Measurements from ENCODE around the gene SLC37A2. TPM values are rescaled to one million over a fixed set of nuclear protein-coding genes. Genes with fewer than 3 reads are reported as not detected.

Gene SLC37A2
- total RNA-seq, 1 donor from 2014 or later, result 8.2 TPM

DNA sequence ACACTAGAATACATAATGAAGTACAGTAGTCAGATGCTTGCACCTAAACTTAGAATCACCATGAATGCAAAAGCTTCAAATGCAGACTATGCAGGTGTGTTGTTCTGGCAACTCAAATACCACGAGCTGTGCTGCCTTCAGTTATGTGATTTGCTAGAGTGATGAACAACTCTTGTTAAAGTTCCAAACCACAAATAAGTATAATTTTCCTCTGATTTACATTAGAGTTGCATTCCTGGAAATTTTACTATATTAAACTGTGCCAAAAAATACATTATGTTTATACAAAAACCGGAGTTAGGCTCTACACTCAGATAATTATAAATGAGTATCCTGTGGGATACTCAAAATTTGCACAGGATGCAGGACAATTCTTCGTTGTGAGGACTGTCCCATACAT lies 45.4 kb downstream of the SLC37A2 start:
- no peak for DNase-seq (ENCODE audit: low spot score)

- no peak for DNase-seq (ENCODE audit: low spot score)
Measured at GRCh38 chr11:125110506-125110905, 47.4 kb downstream of the SLC37A2 start.

DNA sequence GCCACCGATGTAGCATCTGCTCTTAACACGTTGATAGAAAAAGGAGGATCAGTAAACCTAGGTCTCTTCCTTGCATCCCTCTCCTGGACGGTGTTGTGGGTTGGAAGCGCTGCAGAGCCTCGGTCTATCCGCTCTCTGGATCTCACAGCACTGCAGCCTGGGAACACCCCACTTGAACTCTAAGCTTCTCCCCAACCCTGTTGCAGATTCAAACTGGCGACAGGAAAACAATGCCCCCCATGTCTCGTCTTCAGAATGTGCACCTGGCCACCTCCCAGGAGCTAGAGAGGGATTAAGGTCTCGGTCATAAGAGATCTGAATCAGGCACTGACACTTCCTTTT lies 47.9 kb downstream of the SLC37A2 start:
- DNase-seq (ENCODE audit: low spot score), result no peak

- DNase-seq (ENCODE audit: low spot score), result peak; percentile 99
Measured at GRCh38 chr11:125111343-125112207, 48.5 kb downstream of the SLC37A2 start, which contains the start of gene TMEM218. TSS of gene TMEM218 (minus strand) at chr11:125111626. CDS start at chr11:125102241, 9,385 bp downstream.

DNA sequence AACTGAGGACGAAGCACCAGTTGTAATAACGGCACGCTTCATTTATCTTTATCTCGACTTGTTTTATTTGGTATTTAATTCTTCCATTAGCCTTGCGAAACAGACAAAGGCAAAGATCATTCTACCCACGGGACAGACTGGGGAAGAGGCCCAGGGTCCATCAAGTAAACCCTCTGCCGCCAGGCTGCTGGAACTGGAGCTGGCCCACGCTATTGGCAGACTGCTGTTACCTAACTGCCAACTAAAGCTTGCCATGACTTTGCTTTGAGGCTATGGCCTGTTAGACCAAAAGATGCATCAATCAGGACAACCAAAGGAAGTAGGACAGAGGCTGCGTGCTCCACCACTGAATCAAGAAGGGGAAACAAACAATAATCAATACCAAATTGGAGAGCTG lies 49.1 kb downstream of the SLC37A2 start:
- DNase-seq (ENCODE audit: low spot score), result no peak

GRCh38 chr11:125114518-125114917 lies 51.4 kb downstream of the SLC37A2 start:
- DNase-seq (ENCODE audit: low spot score), result no peak

- no peak for DNase-seq (ENCODE audit: low spot score)
Measured at GRCh38 chr11:125117429-125117828, 54.3 kb downstream of the SLC37A2 start.

DNA sequence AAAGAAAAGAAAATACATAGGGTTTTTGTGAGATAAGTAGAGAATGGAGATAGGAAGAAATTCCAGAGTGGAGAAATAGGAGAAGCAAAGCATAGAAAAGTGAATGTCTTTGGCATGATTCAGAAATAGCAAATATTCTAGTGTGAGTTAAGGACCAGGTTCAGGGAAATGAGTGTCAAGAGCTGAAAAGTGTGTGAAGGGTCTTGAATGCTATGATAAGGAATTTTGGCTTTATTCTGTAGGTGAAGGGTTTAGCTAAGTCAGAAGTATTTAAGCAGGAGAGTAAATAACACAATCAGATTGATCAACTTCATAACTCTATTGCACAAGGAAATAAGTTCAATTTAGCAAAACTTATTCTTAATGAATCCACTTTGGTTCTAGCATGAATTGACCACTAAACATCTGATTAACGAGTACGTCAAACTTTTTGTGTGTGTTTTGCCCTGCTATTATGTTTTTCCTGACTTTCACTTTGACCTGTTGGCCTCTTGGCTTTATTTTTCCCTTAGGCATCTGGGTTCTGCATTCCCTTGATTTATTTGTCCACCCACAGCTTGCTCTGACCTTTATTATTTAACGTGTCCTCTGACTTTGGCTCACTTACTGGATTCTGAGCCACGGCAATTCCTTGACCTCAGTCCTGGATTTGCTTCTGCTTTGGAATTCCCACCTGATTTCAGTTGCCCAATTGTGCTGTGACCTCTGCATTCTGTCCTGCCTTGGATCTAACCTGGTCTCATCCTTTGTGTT lies 60.3 kb downstream of the SLC37A2 start:
- no peak for DNase-seq (ENCODE audit: low spot score)

DNA sequence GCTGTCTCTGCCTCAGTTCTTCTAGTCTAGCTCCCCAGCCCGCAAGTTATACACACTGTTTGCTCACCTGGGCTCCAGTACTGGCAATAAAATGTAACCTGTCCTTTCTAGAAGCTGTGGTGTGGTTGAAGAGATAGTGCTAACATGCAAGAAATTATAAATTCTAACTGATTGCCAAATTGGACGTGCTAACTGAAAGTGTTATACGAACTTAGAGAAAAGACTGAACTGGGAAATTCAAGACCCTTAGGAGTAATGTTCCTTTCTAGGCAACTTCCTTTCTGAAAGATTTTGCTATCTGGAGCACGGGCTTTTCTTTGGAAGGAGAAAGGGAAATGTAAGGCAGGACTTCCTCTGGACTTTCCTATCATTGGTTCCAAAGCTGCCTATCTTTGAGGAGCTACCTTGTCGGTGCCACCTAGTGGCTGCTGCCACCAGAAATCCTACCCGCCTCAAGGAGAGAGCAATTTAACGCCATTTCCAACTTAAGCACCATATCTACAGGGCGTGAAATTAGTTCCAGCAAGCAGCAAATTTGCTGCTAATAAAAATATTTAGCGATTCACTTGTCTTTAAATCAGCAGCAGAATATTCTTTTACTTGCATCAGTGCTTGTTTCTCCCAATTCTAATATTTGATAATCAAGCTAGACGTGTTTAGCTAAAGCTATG lies 61.0 kb downstream of the SLC37A2 start:
- DNase-seq (ENCODE audit: low spot score), result peak; percentile 66

- peak; percentile 87 for DNase-seq (ENCODE audit: low spot score)
Measured at GRCh38 chr11:125124618-125124992, 61.5 kb downstream of the SLC37A2 start.

DNA sequence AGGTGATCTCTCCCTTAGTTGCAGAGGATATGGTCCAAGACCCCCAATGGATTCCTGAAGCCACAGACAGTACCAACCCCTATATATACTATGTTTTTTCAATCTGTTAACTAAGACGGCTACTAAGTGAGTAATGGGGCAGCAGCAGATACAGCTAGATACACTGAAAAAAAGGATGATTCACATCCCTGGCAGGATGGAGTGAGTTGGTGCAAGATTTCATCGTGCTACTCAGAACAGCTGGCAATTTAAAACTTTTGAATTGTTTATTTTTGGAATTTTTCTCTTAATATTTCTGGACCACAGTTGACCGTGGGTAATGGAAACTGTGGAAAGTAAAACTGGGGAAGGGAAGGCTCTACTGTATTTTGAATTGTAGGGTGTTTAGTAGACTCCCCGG lies 65.3 kb downstream of the SLC37A2 start:
- DNase-seq (ENCODE audit: low spot score), result no peak

DNA sequence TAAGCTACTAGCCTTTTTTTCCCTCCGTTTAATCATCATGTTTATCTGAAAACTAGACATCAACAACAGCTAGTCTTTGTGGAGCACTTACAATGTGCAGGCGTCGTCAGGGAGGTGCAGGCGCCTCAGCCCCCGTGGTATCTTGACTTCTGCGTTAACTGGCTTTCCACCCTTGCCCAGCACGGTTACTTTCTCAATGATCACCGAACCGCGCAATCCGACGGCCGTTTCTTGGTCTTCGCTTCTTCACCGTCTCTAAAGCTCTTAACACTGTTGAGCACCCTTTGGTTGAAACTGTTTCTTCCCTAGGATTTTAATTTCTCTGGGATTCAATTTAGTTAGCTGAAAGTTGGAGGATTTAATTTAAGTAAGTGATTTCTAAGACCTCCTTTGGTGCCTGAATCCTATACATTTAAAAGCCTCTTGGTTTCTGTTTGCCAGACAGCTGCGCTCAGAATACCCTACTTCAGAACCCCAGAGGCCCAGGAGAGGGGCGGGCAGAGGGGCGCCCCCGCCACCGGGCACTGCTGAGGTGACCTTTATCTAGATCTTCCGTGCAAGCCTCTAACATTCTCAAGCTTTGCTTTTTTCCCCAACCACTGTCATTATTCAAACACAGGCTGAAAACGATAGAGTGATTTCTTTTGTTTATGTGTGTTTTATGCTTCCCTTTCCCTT lies 66.3 kb downstream of the SLC37A2 start:
- no peak for DNase-seq (ENCODE audit: low spot score)

- no peak for DNase-seq (ENCODE audit: low spot score)
Measured at GRCh38 chr11:125132071-125132470, 69.0 kb downstream of the SLC37A2 start.

- DNase-seq (ENCODE audit: low spot score), result no peak
Measured at GRCh38 chr11:125132596-125132995, 69.5 kb downstream of the SLC37A2 start.

DNA sequence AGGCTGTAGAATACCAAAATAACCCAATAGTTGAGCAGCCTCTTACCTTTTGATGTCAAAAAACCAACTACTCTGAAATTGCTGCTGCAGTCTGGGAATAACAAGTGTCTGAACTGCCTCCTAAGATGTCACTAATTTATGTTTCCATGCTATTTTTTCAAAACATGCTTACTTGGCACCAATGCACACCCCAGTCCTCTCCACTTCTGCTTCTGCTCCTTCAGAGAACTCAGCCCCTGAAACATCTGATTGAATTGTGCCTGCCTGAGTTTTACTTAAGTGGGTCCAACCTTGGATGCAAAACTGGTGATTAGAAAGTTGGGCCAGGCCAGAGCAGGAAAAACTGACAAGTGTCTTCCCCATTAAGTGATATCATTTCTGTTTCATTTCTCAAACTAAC lies 72.9 kb downstream of the SLC37A2 start:
- DNase-seq (ENCODE audit: low spot score), result no peak

DNA sequence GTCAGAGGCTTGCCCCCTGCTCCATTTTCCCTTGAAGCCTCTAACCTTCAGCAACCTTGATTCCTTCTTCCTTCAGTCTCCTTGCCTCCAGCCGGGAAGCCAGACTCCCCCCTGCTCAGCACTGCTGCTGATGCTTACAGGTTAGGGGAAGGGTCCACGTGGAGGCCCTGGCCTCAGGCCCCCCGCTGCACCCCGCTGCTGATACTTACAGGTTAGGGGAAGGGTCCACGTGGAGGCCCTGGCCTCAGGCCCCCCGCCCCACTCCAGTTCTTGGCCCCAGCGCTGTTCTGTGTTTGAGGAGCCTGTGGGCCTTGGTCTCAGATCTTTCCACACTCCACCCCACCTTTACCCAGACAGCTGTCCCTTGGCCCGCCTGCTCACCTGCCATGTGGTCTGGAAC lies 75.9 kb downstream of the SLC37A2 start:
- DNase-seq (ENCODE audit: low spot score), result no peak

- no peak for DNase-seq (ENCODE audit: low spot score)
Measured at GRCh38 chr11:125139778-125140177, 76.7 kb downstream of the SLC37A2 start.

Other genes with a start within 250 kb of the SLC37A2 start
- gene ROBO3, start 197.9 kb upstream of the SLC37A2 start, total RNA-seq (ENCODE audit: insufficient read depth, low replicate concordance), result 17.3 TPM
- 13.0 TPM for gene ROBO4, start 165.4 kb upstream of the SLC37A2 start, total RNA-seq (ENCODE audit: insufficient read depth, low replicate concordance)
- gene HEPN1, start 144.1 kb upstream of the SLC37A2 start, total RNA-seq (ENCODE audit: insufficient read depth, low replicate concordance), result not detected
- 1.9 TPM for gene HEPACAM, start 127.3 kb upstream of the SLC37A2 start, total RNA-seq (ENCODE audit: insufficient read depth, low replicate concordance)
- 8.7 TPM for gene CCDC15, start 109.1 kb upstream of the SLC37A2 start, total RNA-seq (ENCODE audit: insufficient read depth, low replicate concordance)
- 48.6 TPM for gene TMEM218, start 48.3 kb downstream of the SLC37A2 start, total RNA-seq (ENCODE audit: insufficient read depth, low replicate concordance)
- 31.8 TPM for gene PKNOX2, start 101.4 kb downstream of the SLC37A2 start, total RNA-seq (ENCODE audit: insufficient read depth, low replicate concordance)